NB4 (cell line): Measurements from ENCODE around the gene IVL.

Experiments
- DNase-seq: peaks from one replicate; pipeline ENCODE4 v3.0.0; 2010; ENCODE audit warnings: low read depth
- H3K4me3 ChIP-seq: one replicate; pipeline ENCODE4 v1.5.1; 2011; ENCODE audit warnings: mild to moderate bottlenecking, low read depth, low read length, moderate library complexity
- CTCF ChIP-seq: IDR thresholded peaks from one replicate; pipeline ENCODE4 v1.5.1; 2012; ENCODE audit warnings: low read depth, low read length
- MAX ChIP-seq: IDR thresholded peaks from 2 replicates; pipeline ENCODE4 v1.6.1; 2011; ENCODE audit warnings: low read depth, low read length
- MYC ChIP-seq: IDR thresholded peaks from 2 replicates; pipeline ENCODE4 v1.6.1; 2011; ENCODE audit warnings: low read depth, low read length
- POLR2A ChIP-seq: IDR thresholded peaks from 2 replicates; pipeline ENCODE4 v1.6.1; 2011; ENCODE audit warnings: mild to moderate bottlenecking; ENCODE audit not compliant: insufficient read length; ENCODE audit errors: extremely low read depth

IVL gene, protein sequence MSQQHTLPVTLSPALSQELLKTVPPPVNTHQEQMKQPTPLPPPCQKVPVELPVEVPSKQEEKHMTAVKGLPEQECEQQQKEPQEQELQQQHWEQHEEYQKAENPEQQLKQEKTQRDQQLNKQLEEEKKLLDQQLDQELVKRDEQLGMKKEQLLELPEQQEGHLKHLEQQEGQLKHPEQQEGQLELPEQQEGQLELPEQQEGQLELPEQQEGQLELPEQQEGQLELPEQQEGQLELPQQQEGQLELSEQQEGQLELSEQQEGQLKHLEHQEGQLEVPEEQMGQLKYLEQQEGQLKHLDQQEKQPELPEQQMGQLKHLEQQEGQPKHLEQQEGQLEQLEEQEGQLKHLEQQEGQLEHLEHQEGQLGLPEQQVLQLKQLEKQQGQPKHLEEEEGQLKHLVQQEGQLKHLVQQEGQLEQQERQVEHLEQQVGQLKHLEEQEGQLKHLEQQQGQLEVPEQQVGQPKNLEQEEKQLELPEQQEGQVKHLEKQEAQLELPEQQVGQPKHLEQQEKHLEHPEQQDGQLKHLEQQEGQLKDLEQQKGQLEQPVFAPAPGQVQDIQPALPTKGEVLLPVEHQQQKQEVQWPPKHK

DNA sequence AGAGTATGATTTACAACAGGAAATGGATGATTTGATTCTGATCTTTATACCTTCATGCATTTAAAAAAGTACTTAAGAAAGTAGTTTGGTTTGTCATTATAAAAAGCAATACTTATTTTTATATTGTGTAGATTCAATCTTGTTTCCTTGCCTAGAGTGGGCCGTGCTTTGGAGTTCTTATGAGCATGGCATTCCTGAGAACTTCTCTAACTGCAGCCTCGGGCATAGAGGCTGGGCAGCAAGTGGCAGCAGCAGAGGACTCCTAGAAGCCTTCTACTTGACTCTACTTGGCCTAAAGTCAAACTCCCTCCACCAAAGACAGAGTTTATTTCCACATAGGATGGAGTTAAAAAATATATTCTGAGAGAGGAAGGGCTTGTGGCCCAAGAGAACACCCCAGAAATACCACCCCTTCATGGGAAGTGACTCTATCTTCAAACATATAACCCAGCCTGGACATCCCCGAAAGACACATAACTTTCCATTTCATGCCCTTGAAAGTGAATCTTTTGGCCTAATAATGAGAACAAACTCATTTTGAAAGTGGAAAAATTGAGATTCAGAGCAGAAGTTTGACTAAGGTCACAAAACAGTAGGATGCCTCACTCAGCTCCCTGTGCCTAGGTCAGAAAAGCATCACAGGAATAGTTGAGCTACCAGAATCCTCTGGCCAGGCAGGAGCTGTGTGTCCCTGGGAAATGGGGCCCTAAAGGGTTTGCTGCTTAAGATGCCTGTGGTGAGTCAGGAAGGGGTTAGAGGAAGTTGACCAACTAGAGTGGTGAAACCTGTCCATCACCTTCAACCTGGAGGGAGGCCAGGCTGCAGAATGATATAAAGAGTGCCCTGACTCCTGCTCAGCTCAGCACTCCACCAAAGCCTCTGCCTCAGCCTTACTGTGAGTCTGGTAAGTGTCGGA, at the start of gene IVL:
TSS of gene IVL (plus strand) at position 861 of the 916 bp plus-strand sequence. CDS start 1,252 bp downstream, outside the sequence.
- no peak for DNase-seq
- no peak for TF ChIP-seq POLR2A
- TF ChIP-seq MAX: no peak
- no peak for TF ChIP-seq CTCF
- no peak for TF ChIP-seq MYC
- H3K4me3 ChIP-seq: no peak within 1 kb of the TSS

DNA sequence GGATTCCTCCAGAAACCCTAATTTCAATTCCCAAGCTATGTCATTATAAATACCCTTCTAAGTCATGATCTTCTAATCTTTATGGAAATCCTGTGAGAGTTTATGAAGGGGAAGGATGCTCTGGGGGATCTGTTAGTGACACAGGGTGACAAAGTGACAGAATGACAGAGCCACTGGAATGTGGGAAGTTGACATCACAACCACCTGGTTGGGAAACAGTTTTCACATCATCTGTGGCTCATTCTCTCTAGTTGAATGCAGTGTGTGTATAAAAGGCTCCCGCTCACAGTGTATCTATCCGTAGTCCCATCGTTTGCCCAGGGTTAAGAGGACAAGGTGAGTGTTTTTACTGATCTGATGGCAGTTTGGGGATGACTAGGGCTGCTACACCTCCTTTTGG, 48.6 kb upstream of the IVL start, which contains the start of gene LCE7A:
TSS of gene LCE7A (plus strand) at position 301 of the 400 bp plus-strand sequence. CDS start 702 bp downstream, outside the sequence.
- no peak within 1 kb of the TSS for H3K4me3 ChIP-seq
- TF ChIP-seq MAX (no peak), POLR2A (no peak), CTCF (no peak), MYC (no peak)
- no peak for DNase-seq

DNA sequence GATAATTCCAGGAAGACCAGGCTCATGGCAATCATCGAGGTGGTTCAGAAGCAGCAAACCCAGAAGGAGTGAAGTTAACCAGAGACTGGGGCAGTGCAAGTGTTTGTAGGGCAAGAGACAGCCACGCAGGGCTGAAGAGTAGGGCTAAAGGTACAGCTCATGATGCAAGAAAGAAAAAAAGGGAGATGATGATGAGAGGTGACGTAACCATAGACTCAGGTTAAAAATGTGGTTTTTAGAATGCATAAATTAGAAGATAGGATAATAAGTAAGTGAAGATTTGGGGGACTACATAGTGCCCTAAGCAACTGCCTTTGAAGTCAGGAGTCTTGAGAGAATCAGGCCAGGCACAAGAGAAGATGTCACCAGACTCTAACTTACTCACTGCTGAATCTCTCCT, 48.2 kb upstream of the IVL start:
- TF ChIP-seq MYC (no peak), CTCF (no peak), MAX (no peak), POLR2A (no peak)
- DNase-seq: no peak
- H3K4me3 ChIP-seq: no peak overlapping the region

DNA sequence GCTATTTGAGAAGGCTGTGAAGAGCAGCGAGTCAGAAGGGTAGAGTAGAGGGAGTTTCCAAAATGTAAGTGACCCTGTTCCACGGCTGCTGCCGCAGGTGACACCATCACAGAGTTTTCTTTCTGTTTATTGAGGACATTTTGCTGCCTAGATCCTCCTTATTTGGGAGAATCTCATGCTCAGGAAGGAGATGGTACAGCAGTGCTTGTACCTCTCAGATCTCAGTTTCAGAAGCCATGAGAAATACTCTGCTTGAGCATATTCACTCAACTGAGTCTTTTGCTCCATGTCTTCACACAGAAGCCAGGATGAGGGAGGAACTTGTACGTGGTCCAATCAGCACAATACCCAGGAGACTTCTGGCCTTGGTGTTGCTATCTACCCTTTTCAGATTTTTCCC, 47.0 kb upstream of the IVL start:
- H3K4me3 ChIP-seq: no peak overlapping the region
- DNase-seq: no peak
- TF ChIP-seq POLR2A (no peak), MYC (no peak), CTCF (no peak)

GRCh38 chr1:152864443-152864842, 43.9 kb upstream of the IVL start:
- no peak overlapping the region for H3K4me3 ChIP-seq
- DNase-seq: no peak
- TF ChIP-seq CTCF (no peak), POLR2A (no peak), MYC (no peak), MAX (no peak)
